IgD-negative memory B cell (primary cell): ENCODE measurements around the gene TCF7L1. TPM values are rescaled to one million over a fixed set of nuclear protein-coding genes. Genes with fewer than 3 reads are reported as not detected.
A peak's percentile ranks its signal among the peaks of the same experiment; 100 is the strongest.
"Not testable (repeated sequence)": the region's sequence is repeated elsewhere in the genome, so short reads cannot be mapped to it uniquely, and the experiment has no call there.

Source experiments
- H3K27ac Mint-ChIP-seq, 3 donors: one replicate each; pipeline ENCODE4 v1.8.0; 2020 to 2022; ENCODE audit warnings: mild to moderate bottlenecking in 3 of 3, mixed read lengths in 3 of 3, moderate library complexity in 1 of 3
- H3K27me3 Mint-ChIP-seq: one replicate; pipeline ENCODE4 v1.8.0; 2021; ENCODE audit warnings: mixed read lengths
- H3K36me3 Mint-ChIP-seq: one replicate; pipeline ENCODE4 v1.8.0; 2020; ENCODE audit warnings: mild to moderate bottlenecking, mixed read lengths
- H3K4me1 Mint-ChIP-seq, 3 donors: one replicate each; pipeline ENCODE4 v1.8.0; 2020 to 2022; ENCODE audit warnings: mixed read lengths in 3 of 3, mild to moderate bottlenecking in 1 of 3
- H3K4me3 Mint-ChIP-seq, 4 donors: one replicate each; pipeline ENCODE4 v1.8.0; 2020 to 2022; ENCODE audit warnings: mild to moderate bottlenecking in 4 of 4, mixed read lengths in 4 of 4, moderate library complexity in 3 of 4
- H3K9me3 Mint-ChIP-seq, 3 donors: one replicate each; pipeline ENCODE4 v1.8.0; 2020 to 2021; ENCODE audit warnings: mixed read lengths in 3 of 3, mild to moderate bottlenecking in 1 of 3
- polyA plus RNA-seq: library from polyadenylated mRNA; unstranded; fragments of 300-500 nt; fragmentation: Illumina TruSeq; gene quantifications from one replicate; pipeline ENCODE4 v1.2.3, GENCODE V29; 2021

Gene TCF7L1
- polyA plus RNA-seq, 1 donor from 2014 or later, result 1.0 TPM

DNA sequence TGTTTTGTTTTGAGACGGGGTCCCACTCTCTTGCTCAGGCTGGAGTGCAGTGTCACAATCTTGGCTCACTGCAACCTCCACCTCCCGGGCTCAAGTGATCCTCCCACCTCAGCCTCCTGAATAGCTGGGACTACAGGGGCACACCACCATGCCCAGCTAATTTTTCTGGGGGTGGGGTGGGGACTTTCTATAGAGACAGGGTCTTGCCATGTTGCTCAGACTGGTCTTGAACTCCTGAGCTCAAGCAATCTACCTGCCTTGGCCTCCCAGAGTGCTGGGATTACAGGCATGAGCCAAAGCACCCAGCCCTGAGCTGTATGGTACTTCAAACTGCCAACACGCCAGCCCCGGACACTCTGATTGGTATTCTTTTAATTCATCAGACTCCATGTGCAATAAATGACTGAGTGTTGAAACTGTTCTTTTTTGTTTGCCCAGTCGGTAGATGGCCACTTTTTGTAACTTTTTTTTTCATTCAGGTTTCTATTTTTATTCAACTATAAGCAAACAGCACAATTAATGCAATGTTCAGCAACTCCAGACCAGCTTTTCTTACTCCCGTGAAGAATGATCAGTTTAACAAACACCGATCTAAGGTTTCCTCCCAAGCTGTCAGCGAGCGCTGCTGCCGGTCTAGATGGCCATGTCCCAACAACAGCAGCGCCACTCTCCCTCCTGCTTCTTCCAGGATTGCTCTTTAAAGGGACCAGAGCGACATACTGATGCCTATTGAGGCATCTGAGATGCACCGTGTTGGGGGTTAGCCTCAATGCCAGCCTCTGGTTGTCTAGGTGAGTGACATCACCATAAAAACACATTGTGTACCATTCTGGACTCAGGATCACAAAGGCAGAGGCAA lies 207.1 kb downstream of the TCF7L1 start:
- peaks cover 2% of the 10 kb centered on the region for H3K36me3 Mint-ChIP-seq
- no peaks in the 10 kb centered on the region for H3K4me1 Mint-ChIP-seq
- no peak overlapping the region for H3K4me3 Mint-ChIP-seq
- no peak overlapping the region for H3K27ac Mint-ChIP-seq
- peaks cover 2% of the 10 kb centered on the region for H3K27me3 Mint-ChIP-seq
- no peaks in the 10 kb centered on the region for H3K9me3 Mint-ChIP-seq

DNA sequence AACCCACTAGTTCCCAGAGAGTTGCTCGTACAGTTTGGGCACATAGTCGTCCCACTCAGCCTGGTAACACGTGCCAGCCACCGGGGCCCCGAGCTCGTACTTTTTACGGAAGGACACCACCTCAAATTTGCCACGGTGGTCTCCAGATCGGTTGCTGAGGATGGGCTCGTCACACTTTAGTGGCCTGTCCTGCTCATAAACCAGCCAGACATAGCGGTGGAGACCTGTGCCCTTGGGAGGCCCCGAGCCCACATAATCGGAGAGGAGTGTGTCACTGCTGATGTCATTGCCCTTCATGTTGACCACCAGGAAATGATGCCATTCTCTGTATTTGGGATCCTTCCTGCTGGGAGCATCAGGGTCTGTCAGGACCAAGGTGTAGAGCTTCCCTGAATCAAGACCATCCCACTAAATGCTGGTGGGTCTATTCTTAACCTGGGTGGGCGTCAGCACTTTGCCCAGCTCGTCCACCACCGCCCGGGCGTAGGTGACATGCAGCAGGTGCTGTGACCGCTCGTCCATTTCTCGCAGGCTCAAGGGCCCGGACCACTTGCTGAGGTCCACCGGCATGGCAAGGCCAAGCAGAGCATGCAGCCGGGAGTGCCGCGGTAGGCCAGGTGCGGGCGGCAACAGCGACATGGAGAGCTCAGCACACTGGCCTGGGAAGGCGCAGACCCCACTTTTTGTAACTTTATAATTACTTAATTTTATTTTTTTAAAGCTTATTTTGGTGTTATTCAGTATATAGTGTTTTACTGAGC lies 208.3 kb downstream of the TCF7L1 start:
- peaks cover 2% of the 10 kb centered on the region for H3K27me3 Mint-ChIP-seq
- H3K27ac Mint-ChIP-seq, result no peak overlapping the region
- H3K9me3 Mint-ChIP-seq, result no peaks in the 10 kb centered on the region
- H3K4me3 Mint-ChIP-seq, result no peak overlapping the region
- H3K4me1 Mint-ChIP-seq, result no peaks in the 10 kb centered on the region
- H3K36me3 Mint-ChIP-seq, result peaks cover 2% of the 10 kb centered on the region

DNA sequence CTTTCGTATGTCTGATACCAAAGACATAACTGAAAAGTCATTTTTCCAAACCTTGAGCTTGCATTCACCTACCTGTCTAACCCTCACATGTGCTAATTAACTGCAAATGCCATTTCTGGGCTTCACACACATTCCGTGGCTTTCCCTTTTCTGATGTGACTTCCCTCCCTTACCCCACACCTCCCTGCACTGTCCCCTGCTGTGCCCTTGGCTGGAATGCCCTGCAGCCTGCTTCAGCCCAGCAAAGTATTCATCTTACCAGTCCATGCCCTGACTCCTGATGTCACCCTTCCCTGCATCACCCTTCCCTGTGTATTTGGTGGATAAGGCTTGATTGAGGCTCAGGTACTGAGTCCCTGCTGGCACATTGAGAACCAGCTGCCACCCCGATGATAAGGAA lies 209.0 kb downstream of the TCF7L1 start:
- H3K9me3 Mint-ChIP-seq, result no peaks in the 10 kb centered on the region
- peaks cover 2% of the 10 kb centered on the region for H3K27me3 Mint-ChIP-seq
- no peaks in the 10 kb centered on the region for H3K4me1 Mint-ChIP-seq
- H3K36me3 Mint-ChIP-seq, result peaks cover 5% of the 10 kb centered on the region
- no peak overlapping the region for H3K4me3 Mint-ChIP-seq
- no peak overlapping the region for H3K27ac Mint-ChIP-seq

DNA sequence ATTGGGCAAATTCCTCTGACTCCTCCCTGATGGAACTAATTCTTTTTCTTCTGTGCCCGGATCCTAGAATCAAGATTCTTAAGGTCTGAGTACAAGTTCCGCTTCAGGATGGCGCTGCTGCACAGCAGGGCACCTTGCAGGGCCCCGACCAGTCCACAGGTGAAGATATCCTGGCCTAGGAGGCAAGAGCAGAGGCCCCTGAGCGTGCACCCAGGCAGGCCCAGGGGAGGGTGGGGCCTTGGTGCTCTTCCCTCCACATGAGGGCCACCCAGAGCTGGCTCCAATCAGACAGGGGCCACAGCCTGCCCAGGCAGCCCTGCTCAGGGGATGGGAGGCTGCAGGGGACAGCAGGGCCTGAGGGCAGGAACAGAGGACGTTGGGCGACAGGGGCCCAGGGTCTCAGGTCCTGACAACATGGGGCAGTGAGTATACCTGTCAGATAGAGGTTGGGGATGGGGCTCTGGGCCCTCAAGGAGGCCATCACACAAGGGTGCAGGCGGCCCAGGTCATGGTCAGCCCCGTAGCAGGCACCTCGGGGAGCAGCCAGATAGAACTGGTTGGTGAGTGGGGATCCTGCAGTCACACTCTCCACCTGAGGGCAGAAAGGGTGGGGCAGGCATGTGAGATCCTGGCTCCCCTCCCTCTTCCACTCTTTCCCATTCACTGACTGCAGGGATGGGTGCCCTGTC lies 210.2 kb downstream of the TCF7L1 start:
- not testable (repeated sequence) for H3K9me3 Mint-ChIP-seq, H3K27me3 Mint-ChIP-seq, H3K4me1 Mint-ChIP-seq, H3K36me3 Mint-ChIP-seq, H3K27ac Mint-ChIP-seq, H3K4me3 Mint-ChIP-seq

DNA sequence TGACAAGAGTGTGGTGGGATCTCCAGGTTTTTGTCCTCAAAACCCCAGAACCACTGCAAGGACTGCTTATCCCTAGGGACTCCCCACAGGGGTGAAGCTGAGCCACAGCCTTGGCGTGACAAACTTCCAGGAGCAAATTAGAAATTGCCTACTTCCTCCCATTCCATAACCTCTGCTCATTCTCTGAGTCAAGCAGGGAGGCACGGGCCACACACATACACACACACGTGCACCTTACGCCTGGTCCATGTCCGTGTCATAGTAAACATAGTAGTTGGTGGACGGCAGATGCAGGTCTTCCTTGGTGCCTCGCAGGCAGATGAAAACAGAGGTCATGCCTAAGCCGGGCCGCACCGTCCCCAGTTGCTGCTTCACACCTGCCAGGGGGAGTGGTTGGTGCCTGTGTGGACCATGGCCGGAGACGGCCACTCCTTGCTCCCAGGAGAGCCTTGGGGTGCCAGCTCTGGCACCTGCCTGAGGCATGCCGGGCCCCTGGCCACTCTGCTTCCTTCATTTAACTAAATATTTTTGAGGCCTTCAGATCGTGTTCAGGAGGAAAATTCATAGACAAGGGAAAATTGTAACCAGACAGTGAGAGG lies 211.3 kb downstream of the TCF7L1 start:
- Mint-ChIP-seq H3K4me1 (no peaks in the 10 kb centered on the region), H3K4me3 (peak overlapping the region in 1 of 4 donors; percentile 33), H3K27ac (no peak overlapping the region), H3K27me3 (peaks cover 2% of the 10 kb centered on the region), H3K36me3 (peaks cover 5% of the 10 kb centered on the region), H3K9me3 (no peaks in the 10 kb centered on the region)

DNA sequence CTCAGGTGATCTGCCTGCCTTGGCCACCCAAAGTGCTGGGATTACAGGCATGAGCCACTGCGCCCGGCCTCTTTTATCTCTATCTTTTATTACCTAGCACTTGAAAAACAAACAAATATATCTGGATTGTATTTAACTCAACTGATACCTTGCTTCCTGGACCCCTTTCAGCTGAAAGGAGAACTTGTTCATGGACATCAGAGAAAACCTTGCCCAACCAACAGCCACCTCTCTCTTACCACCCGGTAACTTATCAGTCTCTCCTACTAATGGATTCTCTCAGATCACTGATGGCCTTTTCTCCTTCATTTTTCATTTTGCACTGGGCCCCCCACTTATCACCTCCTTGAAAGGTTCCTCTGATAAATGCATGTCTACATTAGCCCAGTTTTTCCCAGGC lies 214.4 kb downstream of the TCF7L1 start:
- peaks cover 0 to 3% (median 2%) of the 10 kb centered on the region in 3 donors for H3K4me1 Mint-ChIP-seq
- no peaks in the 10 kb centered on the region for H3K9me3 Mint-ChIP-seq
- no peaks in the 10 kb centered on the region for H3K27me3 Mint-ChIP-seq
- H3K4me3 Mint-ChIP-seq, result no peak overlapping the region
- no peak overlapping the region for H3K27ac Mint-ChIP-seq
- H3K36me3 Mint-ChIP-seq, result peaks cover 9% of the 10 kb centered on the region

DNA sequence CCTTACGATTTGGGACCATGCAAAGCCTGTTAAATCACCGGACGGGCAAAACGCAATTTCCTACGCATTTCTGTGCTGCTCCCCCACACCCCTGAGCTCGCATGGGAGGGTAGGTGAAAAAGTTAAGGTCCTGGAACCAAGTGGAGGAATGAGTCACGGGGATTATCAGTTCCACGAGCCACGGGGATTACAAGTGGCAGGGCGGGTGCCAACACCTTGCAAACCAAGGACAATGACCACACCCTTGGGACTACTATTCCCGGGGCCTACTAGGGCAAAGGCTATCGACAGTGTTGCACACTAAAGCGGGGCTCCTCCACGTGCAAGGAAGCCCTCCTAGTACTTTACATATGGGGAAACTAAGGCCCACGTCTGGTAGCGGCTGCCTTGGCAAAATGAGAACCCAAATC lies 220.7 kb downstream of the TCF7L1 start:
- Mint-ChIP-seq H3K4me1 (peaks cover 15 to 40% (median 28%) of the 10 kb centered on the region in 3 donors), H3K27me3 (no peaks in the 10 kb centered on the region), H3K4me3 (peak overlapping the region; percentile 98 to 100 (median 98)), H3K27ac (peak overlapping the region; percentile 96 to 99 (median 98)), H3K36me3 (peaks cover 6% of the 10 kb centered on the region), H3K9me3 (no peaks in the 10 kb centered on the region)

DNA sequence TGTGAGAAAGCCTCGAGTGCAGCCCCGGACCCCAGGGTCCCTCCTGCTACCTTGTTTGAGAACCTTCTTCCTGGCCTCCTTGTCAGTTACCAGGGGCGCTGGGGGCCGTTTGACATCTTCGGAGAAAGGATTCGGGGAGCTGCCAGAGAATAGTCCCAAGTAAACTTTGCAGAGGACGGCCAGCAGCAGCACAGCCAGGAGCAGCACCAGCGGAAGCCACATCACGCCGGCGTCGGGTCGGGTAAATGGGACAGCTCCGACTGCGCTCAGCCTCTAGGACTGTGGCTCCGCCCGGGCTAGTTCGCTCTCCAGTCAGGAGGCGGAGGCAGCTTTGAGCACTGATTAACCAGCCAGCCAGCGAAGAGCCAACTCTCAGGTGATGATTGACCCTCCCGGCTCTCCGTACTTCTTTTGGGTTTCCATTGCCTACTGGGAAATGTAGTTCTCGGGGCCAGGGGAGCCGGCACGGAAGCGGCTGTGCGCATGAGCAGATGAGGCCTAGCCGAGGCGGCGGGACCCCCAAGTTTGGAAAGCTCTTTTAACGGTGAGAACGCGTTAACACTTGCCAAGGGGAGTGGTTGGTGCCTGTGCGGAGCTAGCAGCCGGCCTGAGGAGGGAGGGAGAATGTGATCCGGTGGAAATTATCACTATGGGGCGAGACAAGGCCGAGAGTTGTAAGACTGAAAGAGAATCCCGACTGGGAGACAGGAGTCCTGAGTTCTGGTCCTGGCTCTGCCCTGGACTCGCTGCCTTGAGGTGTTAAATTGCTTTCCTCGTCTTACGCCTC lies 221.3 kb downstream of the TCF7L1 start, which contains the start of the genes ELMOD3 and RETSAT:
Gene ELMOD3, plus strand, starts transcription at position 484 of the 787 bp plus-strand sequence. CDS start 2,430 bp downstream, outside the sequence.
Gene RETSAT, minus strand, starts transcription at position 243 of the 787 bp plus-strand sequence. Its CDS starts 21 bp downstream, at position 222.
- peak within 1 kb of the TSS; percentile 98 to 100 (median 98) for H3K4me3 Mint-ChIP-seq
- H3K27me3 Mint-ChIP-seq, result no peaks in the 10 kb centered on the region
- peaks cover 15 to 42% (median 28%) of the 10 kb centered on the region in 3 donors for H3K4me1 Mint-ChIP-seq
- no peaks in the 10 kb centered on the region for H3K9me3 Mint-ChIP-seq
- peaks cover 7% of the 10 kb centered on the region for H3K36me3 Mint-ChIP-seq
- H3K27ac Mint-ChIP-seq, result peak within 1 kb of the TSS; percentile 96 to 99 (median 98)

DNA sequence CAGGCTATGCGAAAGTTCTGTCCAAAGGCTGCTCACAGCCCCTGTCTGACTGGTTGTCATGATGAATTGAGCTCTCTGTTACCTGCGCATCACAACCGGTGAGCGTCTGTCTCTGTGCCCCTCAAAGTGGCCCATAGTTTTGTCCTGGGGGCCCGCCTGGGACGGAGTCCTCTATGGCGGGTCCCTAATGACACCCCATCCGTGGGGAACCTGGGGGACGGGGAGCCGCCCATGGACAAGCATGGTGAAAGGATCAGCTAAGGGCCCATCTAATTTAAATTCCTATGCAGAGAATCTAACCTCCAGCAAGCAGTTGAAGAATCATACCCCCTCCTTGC lies 221.8 kb downstream of the TCF7L1 start:
- Mint-ChIP-seq H3K27me3 (no peaks in the 10 kb centered on the region), H3K27ac (peak overlapping the region; percentile 96 to 99 (median 98)), H3K36me3 (peaks cover 5% of the 10 kb centered on the region), H3K4me3 (peak overlapping the region; percentile 98 to 100 (median 98)), H3K4me1 (peaks cover 15 to 42% (median 28%) of the 10 kb centered on the region in 3 donors), H3K9me3 (no peaks in the 10 kb centered on the region)

DNA sequence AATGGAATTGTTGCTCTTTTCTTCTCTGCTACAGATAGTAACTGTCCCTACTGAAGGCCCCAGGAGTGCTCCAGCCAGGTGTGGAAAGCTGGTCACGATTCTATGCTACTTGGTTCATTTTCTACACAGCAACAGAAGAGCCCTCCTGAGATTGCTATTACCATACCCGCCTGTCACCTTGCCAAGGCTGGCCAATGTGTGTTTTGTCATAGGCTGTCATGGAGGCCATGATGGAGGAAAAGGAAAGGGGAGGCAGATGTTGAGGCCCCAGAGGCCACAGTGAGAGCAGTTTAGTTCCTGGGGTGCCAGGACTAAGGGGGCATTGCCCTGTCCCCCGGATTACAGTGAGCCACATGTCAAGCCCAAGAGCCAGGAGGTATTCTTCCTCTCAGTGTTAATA lies 222.3 kb downstream of the TCF7L1 start:
- H3K36me3 Mint-ChIP-seq, result peaks cover 5% of the 10 kb centered on the region
- no peaks in the 10 kb centered on the region for H3K27me3 Mint-ChIP-seq
- H3K4me1 Mint-ChIP-seq, result peaks cover 15 to 42% (median 28%) of the 10 kb centered on the region in 3 donors
- peak overlapping the region; percentile 98 to 100 (median 98) for H3K4me3 Mint-ChIP-seq
- H3K9me3 Mint-ChIP-seq, result no peaks in the 10 kb centered on the region
- H3K27ac Mint-ChIP-seq, result peak overlapping the region; percentile 96 to 99 (median 98)

DNA sequence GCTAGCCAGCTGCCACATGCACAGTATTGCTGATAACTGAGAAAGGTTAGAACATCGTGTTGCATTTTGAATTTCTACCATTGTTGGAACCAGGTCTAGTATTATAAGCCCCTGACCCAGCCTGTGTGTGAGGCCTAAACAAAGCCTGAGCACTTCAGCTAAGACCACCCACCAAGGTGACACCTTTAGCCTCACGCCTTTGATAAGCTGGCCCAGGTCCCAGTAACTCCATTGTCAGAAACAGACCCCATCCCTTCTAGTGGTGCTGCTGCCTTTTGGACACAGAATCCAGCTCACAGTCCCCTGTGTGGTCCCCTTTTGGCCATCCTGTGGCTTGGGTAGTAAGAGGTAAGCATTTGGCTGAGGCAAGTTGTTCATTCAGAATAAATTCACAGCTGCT lies 223.0 kb downstream of the TCF7L1 start:
- H3K36me3 Mint-ChIP-seq, result peaks cover 3% of the 10 kb centered on the region
- H3K27ac Mint-ChIP-seq, result peak overlapping the region in 2 of 3 donors; percentile 96 to 99
- H3K4me1 Mint-ChIP-seq, result peaks cover 15 to 42% (median 28%) of the 10 kb centered on the region in 3 donors
- H3K4me3 Mint-ChIP-seq, result peak overlapping the region in 1 of 4 donors; percentile 98
- H3K9me3 Mint-ChIP-seq, result no peaks in the 10 kb centered on the region
- no peaks in the 10 kb centered on the region for H3K27me3 Mint-ChIP-seq

DNA sequence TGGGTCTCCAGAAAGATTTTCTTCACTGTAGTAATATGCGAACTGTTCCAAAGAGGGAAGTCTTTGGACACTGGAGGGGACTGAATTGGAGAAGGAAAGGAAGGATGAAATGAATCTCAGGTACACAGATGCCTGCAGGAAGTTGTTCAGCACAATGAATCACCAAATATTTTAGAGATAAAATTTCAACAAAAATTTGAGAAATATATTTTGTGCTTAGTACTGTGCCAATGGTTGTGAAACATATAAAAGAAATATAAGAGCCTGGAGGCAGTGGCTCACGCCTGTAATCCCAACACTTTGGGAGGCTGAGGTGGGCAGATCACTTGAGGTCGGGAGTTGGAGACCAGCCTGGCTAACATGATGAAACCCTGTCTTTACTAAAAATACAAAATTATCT lies 224.5 kb downstream of the TCF7L1 start:
- Mint-ChIP-seq H3K9me3 (no peaks in the 10 kb centered on the region), H3K27me3 (no peaks in the 10 kb centered on the region), H3K4me3 (peak overlapping the region in 2 of 4 donors; percentile 70), H3K4me1 (peaks cover 13 to 38% (median 28%) of the 10 kb centered on the region in 3 donors), H3K36me3 (peaks cover 6% of the 10 kb centered on the region), H3K27ac (no peak overlapping the region)
